ENCODE results near the gene GLA. TPM values are rescaled to one million over a fixed set of nuclear protein-coding genes. Genes with fewer than 3 reads are reported as not detected.

GLA gene
- polyA plus RNA-seq, 6 donors from 2014 or later, result 15.4 to 28.8 (median 24.9) TPM

DNA sequence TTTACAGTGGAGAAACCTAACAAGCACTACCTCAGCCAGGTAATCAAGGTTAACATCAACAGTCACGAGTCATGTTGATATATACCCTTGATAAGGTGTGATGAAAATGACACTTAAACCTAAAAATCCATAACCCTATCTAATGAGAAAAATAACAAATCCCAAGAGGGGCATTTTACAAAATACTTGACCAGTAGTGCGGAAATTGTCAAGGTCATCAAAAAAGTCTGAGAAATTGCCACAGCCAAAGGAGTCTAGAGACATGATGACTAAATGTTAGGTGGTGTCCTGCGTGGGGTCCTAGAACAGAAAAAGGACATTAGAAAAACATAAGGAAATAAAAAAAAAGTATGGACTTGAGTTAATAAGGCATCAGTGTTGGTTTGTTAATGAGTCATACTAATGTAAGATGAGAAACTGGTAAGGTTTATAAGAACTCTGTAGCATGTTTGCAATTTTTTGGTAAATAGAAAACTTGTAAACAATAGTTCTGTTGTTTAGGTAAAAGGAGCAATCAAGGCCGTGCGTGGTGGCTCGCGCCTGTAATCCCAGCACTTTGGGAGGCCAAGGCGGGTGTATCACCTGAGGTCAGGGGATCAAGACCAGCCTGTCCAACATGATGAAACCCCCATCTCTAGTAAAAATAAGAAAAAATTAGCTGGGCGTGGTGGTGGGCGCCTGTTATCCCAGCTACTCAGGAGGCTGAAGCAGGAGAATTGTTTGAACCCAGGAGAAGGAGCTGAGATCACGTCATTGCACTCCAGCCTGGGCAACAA lies 14.0 kb downstream of the GLA start:
- Mint-ChIP-seq H3K36me3 (no peaks in the 10 kb centered on the region), H3K27ac (peak overlapping the region in 5 of 6 donors; percentile 42 to 84 (median 53)), H3K4me1 (peaks cover 7 to 38% (median 31%) of the 10 kb centered on the region in 3 donors), H3K4me3 (no peak overlapping the region), H3K27me3 (no peaks in the 10 kb centered on the region), H3K9me3 (no peaks in the 10 kb centered on the region)
- no peak for DNase-seq
- no peak for ATAC-seq (ENCODE audit: low read depth in 2 of 2)

DNA sequence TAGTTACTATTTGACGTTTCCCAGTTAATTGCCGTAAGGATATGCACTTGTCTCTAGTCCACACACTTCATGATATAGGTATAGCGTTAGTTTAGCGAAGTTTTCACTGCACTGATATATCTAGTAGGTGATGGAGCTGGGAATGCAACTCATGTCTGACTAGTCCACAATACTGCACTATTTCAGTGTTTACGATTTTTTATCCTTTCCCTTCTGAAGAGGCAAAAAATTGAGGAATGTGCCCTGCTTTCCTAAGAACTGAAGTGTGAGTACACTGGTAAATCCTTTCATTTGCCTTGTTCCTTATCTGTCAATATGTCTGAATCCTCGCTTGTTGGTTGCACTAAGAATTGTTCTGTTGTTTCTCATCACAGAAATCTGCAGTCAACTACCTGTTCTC lies 15.9 kb downstream of the GLA start:
- Mint-ChIP-seq H3K27me3 (no peaks in the 10 kb centered on the region), H3K36me3 (no peaks in the 10 kb centered on the region), H3K4me3 (peak overlapping the region; percentile 86 to 98 (median 96)), H3K4me1 (peaks cover 7 to 46% (median 31%) of the 10 kb centered on the region in 3 donors), H3K27ac (peak overlapping the region; percentile 93 to 100 (median 98)), H3K9me3 (no peaks in the 10 kb centered on the region)
- no peak for DNase-seq
- no peak for ATAC-seq (ENCODE audit: low read depth in 2 of 2)

GRCh38 chrX:101390664-101391525 lies 16.8 kb downstream of the GLA start, which contains the start of gene RPL36A:
TSS of gene RPL36A (plus strand) at chrX:101391011. CDS start at chrX:101391044, 33 bp downstream.
- DNase-seq (peak; percentile 76), ATAC-seq (ENCODE audit: low read depth in 2 of 2) (peak; percentile 79 to 80)
- Mint-ChIP-seq H3K4me1 (peaks cover 13 to 55% (median 38%) of the 10 kb centered on the region in 3 donors), H3K27ac (peak within 1 kb of the TSS; percentile 93 to 100 (median 98)), H3K4me3 (peak within 1 kb of the TSS; percentile 86 to 98 (median 96)), H3K9me3 (no peaks in the 10 kb centered on the region), H3K27me3 (no peaks in the 10 kb centered on the region), H3K36me3 (no peaks in the 10 kb centered on the region)

DNA sequence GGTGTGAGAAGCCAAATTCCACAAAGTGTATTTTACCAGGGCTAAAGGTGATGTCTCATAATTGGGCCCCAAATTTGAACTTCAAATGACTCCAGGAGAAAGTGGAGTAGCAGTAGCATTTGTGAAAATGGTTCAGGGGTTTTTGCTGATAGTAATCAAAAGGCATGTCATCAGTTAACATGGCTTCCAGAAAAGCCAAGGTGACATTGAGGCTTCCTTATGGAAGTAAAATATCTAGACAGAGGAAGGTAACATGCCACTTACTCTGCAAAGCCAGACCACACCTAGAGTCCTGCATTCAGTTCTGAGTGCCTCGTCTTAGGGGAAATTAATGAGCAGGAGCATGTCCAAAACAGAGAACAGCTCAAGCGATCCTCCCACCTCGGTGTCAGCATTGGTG lies 19.1 kb downstream of the GLA start:
- DNase-seq (no peak), ATAC-seq (ENCODE audit: low read depth in 2 of 2) (no peak)
- no peaks in the 10 kb centered on the region for H3K36me3 Mint-ChIP-seq
- peak overlapping the region in 1 of 8 donors; percentile 90 for H3K4me3 Mint-ChIP-seq
- H3K9me3 Mint-ChIP-seq, result no peaks in the 10 kb centered on the region
- H3K4me1 Mint-ChIP-seq, result peaks cover 25 to 60% (median 47%) of the 10 kb centered on the region in 3 donors
- peak overlapping the region in 1 of 6 donors; percentile 33 for H3K27ac Mint-ChIP-seq
- no peaks in the 10 kb centered on the region for H3K27me3 Mint-ChIP-seq

- H3K36me3 Mint-ChIP-seq, result no peaks in the 10 kb centered on the region
- H3K4me3 Mint-ChIP-seq, result peak overlapping the region; percentile 87 to 99 (median 97)
- ATAC-seq (ENCODE audit: low read depth in 2 of 2) (no peak), DNase-seq (no peak)
- H3K27me3 Mint-ChIP-seq, result no peaks in the 10 kb centered on the region
- H3K27ac Mint-ChIP-seq, result peak overlapping the region; percentile 87 to 98 (median 95)
- peaks cover 23 to 58% (median 38%) of the 10 kb centered on the region in 3 donors for H3K4me1 Mint-ChIP-seq
- no peaks in the 10 kb centered on the region for H3K9me3 Mint-ChIP-seq
Measured at GRCh38 chrX:101386542-101386885, 21.2 kb downstream of the GLA start.

DNA sequence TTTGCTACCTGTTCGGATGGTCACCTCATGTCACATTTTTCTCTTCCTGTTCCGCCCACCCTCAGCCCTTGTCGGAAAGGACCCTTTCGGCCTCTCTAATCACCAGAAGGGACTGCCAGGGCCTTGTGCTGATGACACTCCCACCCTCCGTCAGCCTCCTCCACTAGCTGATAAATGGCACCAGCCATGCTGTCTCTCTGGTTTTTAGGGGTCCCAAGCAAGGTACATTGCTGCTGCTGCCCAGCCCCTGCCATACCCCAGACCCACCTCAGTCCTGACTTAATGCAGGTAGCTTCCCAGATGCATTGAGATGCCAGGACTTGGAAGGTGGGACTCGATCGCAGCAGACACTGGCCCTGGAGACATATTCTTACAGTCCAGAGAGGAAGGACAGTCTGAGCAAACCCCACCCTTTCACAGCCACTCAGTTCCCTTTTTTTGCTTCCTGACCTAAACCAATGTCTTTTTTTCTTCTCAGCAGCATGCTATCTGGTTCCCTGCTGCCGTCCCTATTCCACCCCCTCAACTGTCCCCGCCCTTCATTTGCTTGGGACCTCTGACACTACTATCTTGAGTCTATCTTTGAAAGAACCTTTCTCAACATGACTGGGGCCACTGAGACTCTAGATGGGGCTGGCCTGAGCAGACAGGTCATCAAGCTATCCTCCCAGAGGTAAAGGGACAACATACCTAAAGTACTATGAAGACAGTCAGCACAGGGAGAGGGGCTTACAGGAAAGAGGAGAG lies 21.8 kb downstream of the GLA start, which contains the start of gene BTK:
Gene BTK, minus strand, starts transcription at position 397 of the 747 bp plus-strand sequence. CDS start 10,907 bp downstream, outside the sequence.
- Mint-ChIP-seq H3K4me3 (peak within 1 kb of the TSS; percentile 87 to 99 (median 97)), H3K4me1 (peaks cover 23 to 57% (median 33%) of the 10 kb centered on the region in 3 donors), H3K36me3 (no peaks in the 10 kb centered on the region), H3K9me3 (no peaks in the 10 kb centered on the region), H3K27ac (peak within 1 kb of the TSS; percentile 87 to 98 (median 96)), H3K27me3 (no peaks in the 10 kb centered on the region)
- peak; percentile 68 for ATAC-seq (ENCODE audit: low read depth in 2 of 2)
- peak; percentile 68 for DNase-seq

DNA sequence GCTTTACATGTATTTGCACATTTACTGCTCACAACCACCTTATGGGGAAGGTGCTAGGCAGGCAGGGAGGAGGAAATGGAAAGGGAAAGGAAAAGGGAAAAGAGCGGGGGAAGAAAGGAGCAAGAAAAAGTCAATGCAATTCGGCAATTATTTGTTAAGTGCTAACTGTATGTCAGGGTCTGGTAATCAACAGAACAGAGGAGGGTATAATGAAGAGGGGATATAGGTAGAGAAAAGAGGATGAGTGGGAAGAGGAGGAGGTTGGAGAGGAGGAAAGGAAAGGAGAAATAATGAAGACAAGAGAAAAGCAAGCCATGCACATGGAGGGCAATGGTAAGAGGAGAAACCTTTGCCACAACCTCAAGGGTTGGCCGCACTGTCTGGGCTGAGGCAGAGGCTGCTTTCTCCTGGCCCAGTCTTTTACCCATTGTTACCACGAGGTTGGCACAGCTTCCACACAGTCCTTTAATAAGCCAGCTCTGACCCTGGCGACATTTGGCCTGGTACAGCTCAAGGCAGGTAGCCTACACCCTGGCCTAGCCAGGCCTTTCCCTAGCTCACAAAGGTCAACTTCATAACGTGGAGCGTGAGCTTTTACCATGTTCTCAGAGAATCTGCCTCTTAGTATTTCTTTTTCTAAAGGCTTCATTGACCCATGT lies 22.6 kb downstream of the GLA start:
- no peaks in the 10 kb centered on the region for H3K36me3 Mint-ChIP-seq
- no peak for ATAC-seq (ENCODE audit: low read depth in 2 of 2)
- peaks cover 23 to 52% (median 25%) of the 10 kb centered on the region in 3 donors for H3K4me1 Mint-ChIP-seq
- no peak for DNase-seq
- H3K9me3 Mint-ChIP-seq, result no peaks in the 10 kb centered on the region
- no peaks in the 10 kb centered on the region for H3K27me3 Mint-ChIP-seq
- peak overlapping the region; percentile 87 to 99 (median 97) for H3K4me3 Mint-ChIP-seq
- H3K27ac Mint-ChIP-seq, result peak overlapping the region; percentile 87 to 98 (median 94)

DNA sequence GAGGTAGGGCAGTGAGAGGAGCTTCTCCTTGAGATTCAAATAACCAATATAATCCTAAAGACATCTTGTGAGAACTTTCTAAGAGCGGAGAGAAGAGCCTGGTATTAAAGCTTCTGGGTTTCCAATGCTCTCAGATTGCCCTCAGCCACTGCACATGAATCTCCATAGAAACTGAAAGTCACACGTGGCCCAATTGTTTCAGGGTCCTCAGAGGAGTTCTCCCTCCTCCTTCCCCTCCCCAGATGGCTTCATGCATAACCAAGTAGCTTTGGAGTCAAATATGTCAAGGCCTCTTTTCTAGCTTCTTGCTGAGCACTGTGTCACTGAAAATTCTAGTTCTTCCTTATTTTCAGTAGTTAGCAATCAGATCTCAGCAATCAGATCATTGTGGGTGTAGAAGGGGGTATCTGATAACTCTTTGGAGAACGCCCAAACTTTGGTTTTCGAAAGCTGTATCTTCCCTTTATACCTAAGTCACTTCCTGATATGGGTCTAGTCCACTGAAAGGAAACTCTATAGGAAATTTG lies 24.0 kb downstream of the GLA start:
- H3K27me3 Mint-ChIP-seq, result no peaks in the 10 kb centered on the region
- peaks cover 23 to 59% (median 30%) of the 10 kb centered on the region in 3 donors for H3K4me1 Mint-ChIP-seq
- peaks cover 0 to 7% of the 10 kb centered on the region in 2 donors for H3K36me3 Mint-ChIP-seq
- no peaks in the 10 kb centered on the region for H3K9me3 Mint-ChIP-seq
- peak; percentile 49 to 53 for ATAC-seq (ENCODE audit: low read depth in 2 of 2)
- peak; percentile 42 for DNase-seq
- H3K27ac Mint-ChIP-seq, result peak overlapping the region; percentile 72 to 98 (median 80)
- peak overlapping the region; percentile 87 to 99 (median 97) for H3K4me3 Mint-ChIP-seq

- H3K4me3 Mint-ChIP-seq, result peak overlapping the region in 7 of 8 donors; percentile 50 to 86 (median 76)
- peaks cover 21 to 48% (median 28%) of the 10 kb centered on the region in 3 donors for H3K4me1 Mint-ChIP-seq
- H3K27ac Mint-ChIP-seq, result peak overlapping the region in 5 of 6 donors; percentile 66 to 95 (median 86)
Measured at GRCh38 chrX:101377547-101377946, 30.2 kb downstream of the GLA start.

DNA sequence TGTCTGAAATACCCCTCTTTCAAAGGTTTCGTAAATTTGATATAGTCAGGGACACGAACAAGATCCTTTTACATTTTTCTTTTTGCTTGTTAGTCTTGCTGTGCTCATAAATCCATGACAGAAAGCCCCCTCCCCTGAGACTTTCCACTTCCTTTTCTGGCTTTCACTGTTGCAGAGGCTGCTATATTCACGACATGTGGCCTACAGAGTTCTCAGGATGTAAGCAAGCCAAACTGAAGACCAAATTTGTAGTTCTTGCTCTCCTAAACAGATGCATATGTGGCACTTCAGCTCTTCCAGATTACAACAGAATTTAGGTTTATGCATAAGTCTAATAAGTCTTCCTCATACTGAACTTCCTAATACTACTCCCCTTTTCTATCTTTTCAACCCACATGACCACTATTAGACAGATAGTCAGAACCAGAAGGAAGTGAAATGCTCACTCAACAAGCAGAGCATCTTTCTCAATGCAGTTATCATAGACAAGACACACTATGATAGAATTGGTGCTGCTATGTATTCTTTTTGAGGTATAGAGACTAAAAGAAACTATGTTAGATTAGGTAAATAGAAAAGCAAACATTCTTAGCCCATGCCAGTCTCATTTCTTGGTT lies 36.7 kb downstream of the GLA start:
- DNase-seq (peak; percentile 59), ATAC-seq (ENCODE audit: low read depth in 2 of 2) (peak; percentile 80 to 83)
- H3K36me3 Mint-ChIP-seq, result peaks cover 0 to 19% of the 10 kb centered on the region in 2 donors
- H3K27ac Mint-ChIP-seq, result peak overlapping the region in 5 of 6 donors; percentile 32 to 86 (median 73)
- H3K4me1 Mint-ChIP-seq, result peaks cover 33 to 53% (median 40%) of the 10 kb centered on the region in 3 donors
- H3K4me3 Mint-ChIP-seq, result peak overlapping the region; percentile 29 to 77 (median 56)
- H3K9me3 Mint-ChIP-seq, result no peaks in the 10 kb centered on the region
- H3K27me3 Mint-ChIP-seq, result no peaks in the 10 kb centered on the region

More at GRCh38 chrX:101377547-101377946, 30.2 kb downstream of the GLA start:
- Mint-ChIP-seq H3K9me3 (no peaks in the 10 kb centered on the region), H3K36me3 (peaks cover 0 to 30% of the 10 kb centered on the region in 2 donors), H3K27me3 (no peaks in the 10 kb centered on the region)
- DNase-seq (peak; percentile 29), ATAC-seq (ENCODE audit: low read depth in 2 of 2) (peak; percentile 98 to 99)

DNA sequence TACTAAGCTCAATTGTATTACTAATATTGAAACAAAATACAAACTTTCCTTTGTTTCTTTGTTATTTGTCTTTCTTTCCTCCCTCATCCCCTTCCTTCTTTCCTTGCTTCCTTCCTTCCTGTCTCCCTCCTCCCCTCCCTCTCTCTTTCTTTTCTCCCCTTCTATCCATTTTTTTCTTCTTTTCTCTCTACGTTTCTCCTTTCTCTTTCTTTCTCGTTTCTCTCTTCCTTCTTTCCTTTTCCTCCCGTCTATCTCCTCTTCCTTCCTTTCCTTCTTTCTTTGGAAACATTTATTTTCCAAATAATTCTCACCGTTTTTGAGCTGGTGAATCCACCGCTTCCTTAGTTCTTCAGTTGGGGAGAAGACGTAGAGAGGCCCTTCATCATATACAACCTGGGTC lies 38.0 kb downstream of the GLA start:
- H3K4me1 Mint-ChIP-seq, result peaks cover 26 to 44% (median 29%) of the 10 kb centered on the region in 3 donors
- ATAC-seq (ENCODE audit: low read depth in 2 of 2) (no peak), DNase-seq (no peak)
- H3K9me3 Mint-ChIP-seq, result no peaks in the 10 kb centered on the region
- peak overlapping the region in 7 of 8 donors; percentile 14 to 74 (median 44) for H3K4me3 Mint-ChIP-seq
- H3K27me3 Mint-ChIP-seq, result no peaks in the 10 kb centered on the region
- H3K36me3 Mint-ChIP-seq, result peaks cover 0 to 12% of the 10 kb centered on the region in 2 donors
- peak overlapping the region; percentile 75 to 96 (median 89) for H3K27ac Mint-ChIP-seq

Measured in naive B cell (primary cell).